Activated B cell treated with CpG ODN at 0.5 μM for 24 hours (primary cell): Measurements from ENCODE around the gene STX1A. TPM values are rescaled to one million over a fixed set of nuclear protein-coding genes. Genes with fewer than 3 reads are reported as not detected.

ENCODE experiments used
- ATAC-seq: fragments of 200-7000 bp; cut with Tn5 transposase; one replicate; pipeline ENCODE4 v1.10.0; 2021; ENCODE audit warnings: low read depth, mild to moderate bottlenecking, moderate library complexity
- CTCF ChIA-PET: fragments of 350-600 bp; sonication (Branson Sonifier 250); formaldehyde crosslinking; loops from one replicate; lab custom pipeline; 2021; ENCODE audit warnings: antibody characterized with exemption; lab: Charles Lee
- POLR2A ChIA-PET: fragments of 350-600 bp; sonication (Branson Sonifier 250); formaldehyde crosslinking; loops from one replicate; lab custom pipeline; 2021; ENCODE audit warnings: antibody characterized with exemption; lab: Charles Lee
- DNase-seq: peaks from one replicate; pipeline ENCODE4 v3.0.0; 2022
- H3K27ac Mint-ChIP-seq: one replicate; pipeline ENCODE4 v1.8.0; 2020; ENCODE audit warnings: mixed read lengths
- H3K27me3 Mint-ChIP-seq: one replicate; pipeline ENCODE4 v1.8.0; 2021; ENCODE audit warnings: mixed read lengths
- H3K36me3 Mint-ChIP-seq: one replicate; pipeline ENCODE4 v1.8.0; 2021; ENCODE audit warnings: low read depth, mixed read lengths
- H3K4me1 Mint-ChIP-seq: one replicate; pipeline ENCODE4 v1.8.0; 2021; ENCODE audit warnings: mixed read lengths
- H3K4me3 Mint-ChIP-seq: one replicate; pipeline ENCODE4 v1.8.0; 2020; ENCODE audit warnings: mild to moderate bottlenecking, mixed read lengths
- H3K9me3 Mint-ChIP-seq: one replicate; pipeline ENCODE4 v1.8.0; 2020; ENCODE audit warnings: mixed read lengths
- intact Hi-C: fragments of 100-400 bp; cut with micrococcal nuclease; formaldehyde crosslinking; loops from one replicate; pipeline ENCODE4 v1.15.1; 2024
- total RNA-seq: library from RNA; stranded (reverse); gene quantifications from 2 replicates; pipeline ENCODE4 v1.2.3, GENCODE V29; 2022
- TF ChIP-seq, protein P1 (sequence below): fragments of 200-600 bp; IDR thresholded peaks from one replicate; pipeline ENCODE4 v1.8.0; 2022; ENCODE audit warnings: antibody characterized with exemption, mild to moderate bottlenecking

The STX1A gene
- total RNA-seq, 1 donor from 2014 or later, result 1.8 TPM

DNA sequence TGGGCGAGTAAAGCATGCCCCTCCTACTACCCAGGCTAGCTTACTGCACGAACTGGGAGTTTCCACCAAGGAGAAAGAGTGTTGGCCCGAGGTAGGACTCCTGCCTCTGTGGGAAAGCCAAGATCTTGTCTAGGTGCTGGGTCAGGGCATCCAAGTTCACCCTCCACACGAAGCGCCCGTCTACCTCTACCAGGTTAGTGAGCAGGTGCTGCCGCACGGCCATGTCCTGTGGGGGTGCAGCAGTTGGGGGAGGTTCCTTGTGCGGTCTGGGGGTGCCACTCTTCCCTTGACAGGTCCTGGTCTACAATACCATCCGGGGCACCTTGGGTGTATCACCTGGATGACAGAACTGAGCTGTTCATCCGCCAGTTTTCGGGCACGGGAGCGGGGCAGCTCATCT, 17.4 kb upstream of the STX1A start:
- no peak for DNase-seq
- intact Hi-C loops, result loop anchor here (5.0 kb wide), 2 partner anchors 70 to 105 kb away; partner anchors contain the start of genes METTL27 and VPS37D
- ATAC-seq, result no peak
- TF ChIP-seq, protein P1, sequence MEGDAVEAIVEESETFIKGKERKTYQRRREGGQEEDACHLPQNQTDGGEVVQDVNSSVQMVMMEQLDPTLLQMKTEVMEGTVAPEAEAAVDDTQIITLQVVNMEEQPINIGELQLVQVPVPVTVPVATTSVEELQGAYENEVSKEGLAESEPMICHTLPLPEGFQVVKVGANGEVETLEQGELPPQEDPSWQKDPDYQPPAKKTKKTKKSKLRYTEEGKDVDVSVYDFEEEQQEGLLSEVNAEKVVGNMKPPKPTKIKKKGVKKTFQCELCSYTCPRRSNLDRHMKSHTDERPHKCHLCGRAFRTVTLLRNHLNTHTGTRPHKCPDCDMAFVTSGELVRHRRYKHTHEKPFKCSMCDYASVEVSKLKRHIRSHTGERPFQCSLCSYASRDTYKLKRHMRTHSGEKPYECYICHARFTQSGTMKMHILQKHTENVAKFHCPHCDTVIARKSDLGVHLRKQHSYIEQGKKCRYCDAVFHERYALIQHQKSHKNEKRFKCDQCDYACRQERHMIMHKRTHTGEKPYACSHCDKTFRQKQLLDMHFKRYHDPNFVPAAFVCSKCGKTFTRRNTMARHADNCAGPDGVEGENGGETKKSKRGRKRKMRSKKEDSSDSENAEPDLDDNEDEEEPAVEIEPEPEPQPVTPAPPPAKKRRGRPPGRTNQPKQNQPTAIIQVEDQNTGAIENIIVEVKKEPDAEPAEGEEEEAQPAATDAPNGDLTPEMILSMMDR, result no peak
- peaks cover 5% of the 10 kb centered on the region for H3K36me3 Mint-ChIP-seq
- peaks cover 12% of the 10 kb centered on the region for H3K4me1 Mint-ChIP-seq
- no peak overlapping the region for H3K4me3 Mint-ChIP-seq
- no peak overlapping the region for H3K27ac Mint-ChIP-seq
- no peaks in the 10 kb centered on the region for H3K27me3 Mint-ChIP-seq
- ChIA-PET POLR2A (no interaction called here), CTCF (no interaction called here)
- no peaks in the 10 kb centered on the region for H3K9me3 Mint-ChIP-seq

DNA sequence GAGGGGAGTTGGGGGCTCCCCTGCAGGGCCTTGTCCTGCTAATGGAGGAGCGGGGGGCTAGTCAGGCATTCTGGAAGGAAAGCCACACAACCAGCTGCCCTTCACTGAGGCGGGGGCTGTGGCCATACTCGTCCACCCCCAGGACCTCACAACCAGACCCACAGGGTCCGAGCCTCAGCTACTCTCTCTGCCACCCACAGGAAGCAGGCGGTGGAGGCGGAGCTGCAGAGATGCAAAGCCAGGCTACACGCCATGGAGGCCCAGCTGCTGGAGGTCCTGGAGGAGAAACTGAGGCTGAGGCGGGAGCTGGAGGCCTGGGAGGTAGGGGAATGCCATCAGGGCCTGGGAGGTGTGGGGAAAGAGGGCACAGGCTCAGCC, 16.0 kb upstream of the STX1A start:
- Mint-ChIP-seq H3K9me3 (no peaks in the 10 kb centered on the region), H3K27me3 (no peaks in the 10 kb centered on the region), H3K27ac (no peak overlapping the region), H3K4me3 (no peak overlapping the region), H3K4me1 (peaks cover 12% of the 10 kb centered on the region), H3K36me3 (peaks cover 5% of the 10 kb centered on the region)
- ATAC-seq, result no peak
- ChIA-PET POLR2A (no interaction called here), CTCF (interaction anchor here (1.2 to 3.9 kb wide), 2 partner anchors 10 to 128 kb away, joined by 3 to 29 read pairs; no protein-coding TSS in a partner anchor)
- intact Hi-C loops, result loop anchor here (5.0 kb wide), 2 partner anchors 68 to 107 kb away; partner anchors contain the start of genes METTL27 and VPS37D
- no peak for DNase-seq
- TF ChIP-seq, protein P1, result no peak

DNA sequence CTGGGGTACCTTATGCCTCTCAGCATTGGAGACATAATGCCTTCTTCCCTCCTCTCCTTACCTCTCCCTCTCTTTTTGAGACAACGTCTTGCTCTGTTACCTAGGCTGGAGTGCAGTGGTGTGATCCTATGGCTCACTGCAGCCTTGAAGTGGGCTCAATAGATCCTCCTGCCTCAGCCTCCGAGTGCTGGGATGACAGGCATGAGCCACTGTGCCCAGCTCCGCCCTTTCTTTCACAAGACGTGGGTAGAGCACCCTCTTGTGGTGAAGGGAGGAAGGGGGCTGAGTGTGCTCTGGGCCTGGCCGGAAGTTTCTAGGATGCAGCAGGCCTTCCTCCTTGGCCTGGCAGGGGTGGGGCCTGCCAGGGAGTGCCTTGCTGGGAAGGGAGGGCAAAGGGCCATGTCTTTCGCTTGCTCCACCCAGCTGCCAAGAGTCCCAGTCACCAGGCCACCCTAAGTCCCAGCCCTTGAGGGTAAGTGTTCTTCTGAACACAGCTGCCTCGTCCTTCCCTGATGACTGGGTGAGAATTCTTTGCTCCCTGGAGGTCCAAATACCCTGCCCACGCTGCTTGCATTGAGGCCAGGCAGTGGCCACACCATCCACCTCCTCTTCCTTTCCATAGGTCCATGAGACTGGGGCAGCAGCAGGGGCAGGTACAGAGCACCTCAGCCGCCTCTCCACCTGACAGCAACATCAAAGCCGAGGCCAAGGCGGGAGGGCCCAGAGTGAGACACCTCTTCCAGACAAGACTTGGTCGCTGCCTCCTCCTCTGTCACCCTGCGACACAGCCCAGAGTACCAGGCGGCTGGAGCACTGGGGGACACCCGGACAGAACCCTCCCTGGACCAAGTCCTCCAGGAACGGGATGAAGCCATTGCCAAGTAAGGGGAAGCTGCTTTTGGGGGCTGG, 15.4 kb upstream of the STX1A start:
- ChIA-PET POLR2A (no interaction called here), CTCF (interaction anchor here (0.8 to 3.9 kb wide), 4 partner anchors 10 to 128 kb away, joined by 3 to 29 read pairs (median 4); no protein-coding TSS in a partner anchor)
- peaks cover 5% of the 10 kb centered on the region for H3K36me3 Mint-ChIP-seq
- no peak overlapping the region for H3K4me3 Mint-ChIP-seq
- peak overlapping the region; percentile 50 for H3K27ac Mint-ChIP-seq
- intact Hi-C loops, result loop anchor here (1.0 to 5.0 kb wide), 6 partner anchors 10 to 128 kb away; partner anchors contain the start of genes METTL27, STX1A and VPS37D
- no peaks in the 10 kb centered on the region for H3K9me3 Mint-ChIP-seq
- H3K4me1 Mint-ChIP-seq, result peaks cover 12% of the 10 kb centered on the region
- peak; percentile 29 for ATAC-seq
- DNase-seq, result peak; percentile 49
- peaks cover 3% of the 10 kb centered on the region for H3K27me3 Mint-ChIP-seq
- TF ChIP-seq, protein P1, result no peak

DNA sequence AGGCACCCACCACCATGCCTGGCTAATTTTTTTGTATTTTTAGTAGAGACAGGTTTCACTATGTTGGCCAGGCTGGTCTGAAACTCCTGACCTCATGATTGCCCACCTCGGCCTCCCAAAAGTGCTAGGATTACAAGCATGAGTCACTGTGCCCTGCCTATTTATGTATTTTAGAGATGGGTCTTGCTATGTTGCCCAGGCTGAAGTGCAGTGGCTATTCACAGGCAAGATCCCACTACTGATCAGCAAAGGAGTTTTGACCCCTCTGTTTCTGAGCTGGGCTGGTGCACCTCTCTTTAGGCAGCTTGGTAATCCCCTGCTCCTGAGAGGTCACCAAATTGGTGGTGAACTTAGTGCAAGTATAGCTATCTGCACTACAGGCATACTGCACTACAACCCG, 12.9 kb upstream of the STX1A start:
- H3K4me3 Mint-ChIP-seq, result no peak overlapping the region
- TF ChIP-seq, protein P1, result no peak
- no peak overlapping the region for H3K27ac Mint-ChIP-seq
- ATAC-seq (no peak), DNase-seq (no peak)
- H3K27me3 Mint-ChIP-seq, result peaks cover 11% of the 10 kb centered on the region
- intact Hi-C loops, result no loop called here
- CTCF ChIA-PET, result interaction anchor here (3.9 kb wide), 1 partner anchor 125 kb away, joined by 29 read pairs; no protein-coding TSS in a partner anchor
- H3K36me3 Mint-ChIP-seq, result peaks cover 3% of the 10 kb centered on the region
- H3K9me3 Mint-ChIP-seq, result no peaks in the 10 kb centered on the region
- POLR2A ChIA-PET, result no interaction called here
- peaks cover 6% of the 10 kb centered on the region for H3K4me1 Mint-ChIP-seq

DNA sequence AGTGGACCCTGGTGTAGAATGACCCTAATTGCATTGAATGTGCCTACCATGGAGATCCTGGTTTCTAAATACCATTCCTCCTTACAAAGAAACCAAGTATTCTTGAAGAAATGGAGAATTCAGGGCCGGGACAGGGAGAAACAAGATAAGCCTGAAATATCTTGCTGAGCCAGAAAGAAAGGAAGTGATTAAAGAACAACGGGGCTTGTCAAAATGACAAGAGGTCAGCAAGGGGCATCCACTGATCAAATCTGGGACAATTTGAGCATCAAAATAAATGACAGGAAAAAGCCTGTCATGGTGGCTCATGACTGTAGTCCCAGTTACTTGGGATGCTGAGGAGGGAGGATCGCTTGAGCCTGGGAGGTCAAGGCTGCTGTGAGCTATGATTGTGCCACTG, 11.0 kb upstream of the STX1A start:
- intact Hi-C loops, result no loop called here
- TF ChIP-seq, protein P1, result no peak
- Mint-ChIP-seq H3K9me3 (no peaks in the 10 kb centered on the region), H3K27me3 (peaks cover 11% of the 10 kb centered on the region), H3K4me1 (peaks cover 6% of the 10 kb centered on the region), H3K4me3 (no peak overlapping the region), H3K36me3 (no peaks in the 10 kb centered on the region), H3K27ac (no peak overlapping the region)
- DNase-seq, result no peak
- no peak for ATAC-seq
- ChIA-PET CTCF (interaction anchor here (1.0 kb wide), 1 partner anchor 123 kb away, joined by 4 read pairs; no protein-coding TSS in a partner anchor), POLR2A (interaction anchor here (0.6 kb wide), 1 partner anchor 8 kb away, joined by 4 read pairs; the partner anchor contains the start of gene ABHD11)
